ENCODE results near the gene KLHL36.

DNA sequence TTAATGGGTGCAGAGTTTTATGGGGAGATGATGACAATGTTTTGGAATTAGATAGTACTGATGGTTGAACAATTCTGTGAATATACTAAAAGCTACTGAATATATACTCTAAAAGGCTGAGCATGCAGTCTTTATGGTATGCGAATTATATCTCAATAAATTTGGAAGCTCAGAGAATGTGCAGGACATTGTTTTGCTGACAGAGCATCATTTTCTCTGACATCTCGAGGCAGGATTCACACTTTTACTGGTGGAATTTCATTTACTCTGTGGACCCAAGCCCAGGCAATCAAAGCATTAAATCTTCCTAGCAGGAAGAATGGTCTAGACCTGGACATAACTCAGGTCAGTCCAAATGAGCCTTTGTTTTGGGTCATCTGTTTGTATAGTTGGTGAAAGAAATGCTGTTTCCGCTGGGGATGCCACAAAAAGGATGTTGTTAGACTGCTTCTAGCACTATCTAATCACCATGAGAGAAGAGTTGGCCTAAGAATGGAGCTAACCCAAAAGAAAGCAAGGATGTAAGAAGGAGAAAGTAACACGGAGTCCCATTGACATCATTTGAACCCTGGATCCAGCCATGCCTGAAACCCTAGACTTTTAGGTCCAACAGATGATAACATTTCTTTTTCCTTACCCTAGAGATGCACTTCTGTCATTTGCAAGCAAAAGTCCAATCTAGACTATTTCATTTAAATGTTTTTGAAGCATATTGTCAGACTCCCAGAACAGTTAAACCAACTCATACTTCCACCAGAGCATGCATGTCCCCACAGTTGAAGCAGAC, 32.7 kb downstream of the KLHL36 start:
- TF ChIP-seq CTCF (IDR thresholded peaks at IDR 0.05; ENCODE audit: low read depth, low read length), result no peak
- TF ChIP-seq, protein P1, sequence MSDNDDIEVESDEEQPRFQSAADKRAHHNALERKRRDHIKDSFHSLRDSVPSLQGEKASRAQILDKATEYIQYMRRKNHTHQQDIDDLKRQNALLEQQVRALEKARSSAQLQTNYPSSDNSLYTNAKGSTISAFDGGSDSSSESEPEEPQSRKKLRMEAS (IDR thresholded peaks at IDR 0.05; ENCODE audit: low read depth, low read length), result no peak

All from NB4 (cell line).